ENCODE data around the gene INPP4A. TPM values are rescaled to one million over a fixed set of nuclear protein-coding genes. Genes with fewer than 3 reads are reported as not detected.

INPP4A gene
- total and polyA plus RNA-seq, 9 of the 15 experiments (the other 6 are each of a cell fraction or from before 2014, with no cell fraction given), result 1.8 to 15.7 (median 8.3) TPM

DNA sequence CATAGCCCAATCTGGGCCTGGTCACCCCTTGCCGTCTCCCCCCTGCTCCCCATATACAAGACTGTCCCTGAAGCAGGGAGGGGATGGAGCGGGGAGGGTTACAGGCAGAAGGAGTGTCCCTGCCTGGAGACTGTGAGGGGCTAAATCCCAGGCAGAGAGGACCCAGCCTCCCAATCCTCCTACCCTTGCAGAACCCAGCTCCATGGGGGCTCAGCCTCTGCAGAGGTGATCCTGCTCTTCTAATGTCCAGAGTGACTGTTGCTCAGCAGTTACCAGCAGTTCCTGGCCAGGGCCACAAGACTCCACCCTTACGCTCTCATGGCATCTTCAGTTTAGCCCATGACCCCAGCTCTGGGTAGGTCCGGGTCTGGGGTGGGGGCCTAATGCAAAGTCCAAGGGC lies 105.5 kb downstream of the INPP4A start (continued):
- TF ChIP-seq ZFP36 (IDR thresholded peaks at IDR 0.05; ENCODE audit: low read depth, low read length, partially characterized antibody) (no peak), BRF1 (IDR thresholded peaks at IDR 0.05; ENCODE audit: borderline replicate concordance, extremely low read depth, insufficient read length) (no peak), ZNF280A (IDR thresholded peaks at IDR 0.05; ENCODE audit: low read depth, partially characterized antibody) (no peak), SREBF1 (IDR thresholded peaks at IDR 0.05; ENCODE audit: borderline replicate concordance, low read depth, low read length) (no peak), IFI16 (CRISPR knock-in tag; IDR thresholded peaks at IDR 0.05) (no peak), POLR3G (IDR thresholded peaks at IDR 0.05; ENCODE audit: extremely low read depth, insufficient read length, insufficient replicate concordance) (no peak), SP1 (CRISPR knock-in tag; IDR thresholded peaks at IDR 0.05) (no peak)

GRCh38 chr2:98551316-98551715 lies 106.7 kb downstream of the INPP4A start:
- ChIA-PET CTCF (ENCODE audit: low intra/inter-chr PET ratio) (no interaction called here), POLR2A (interaction anchor here (0.6 to 0.8 kb wide), 2 partner anchors 13 to 143 kb away, joined by 3 read pairs; no protein-coding TSS in a partner anchor)
- BruUV-seq (replicated peaks), result no TSS peak
- no peak overlapping the region for H3K4me2 ChIP-seq (ENCODE audit: insufficient read depth, low read length)
- H4K20me1 ChIP-seq (replicated peaks; ENCODE audit: control insufficient read depth, insufficient read depth, low read length), result no peaks in the 10 kb centered on the region; the same call in 1 of the 2 replicates
- WGBS (ENCODE audit: insufficient coverage, low coverage, missing lambda C conversion rate), result 96% methylated on average over 5 of the region's 6 CpGs
- no peak for ATAC-seq
- peaks cover 5% of the 10 kb centered on the region for H3K9me1 ChIP-seq (ENCODE audit: control insufficient read depth, insufficient read depth, low read length)
- H3K27me3 ChIP-seq (ENCODE audit: control insufficient read depth in 2 of 2, insufficient read depth in 2 of 2, low read length in 2 of 2), result no peaks in the 10 kb centered on the region
- peaks cover 32% of the 10 kb centered on the region; the same call in 1 of the 3 replicates for H3K36me3 ChIP-seq (ENCODE audit: control insufficient read depth, insufficient read depth, low read length)
- no peak overlapping the region for H3K4me3 ChIP-seq
- H3K79me2 ChIP-seq (ENCODE audit: control insufficient read depth, insufficient read depth, low read length), result no peaks in the 10 kb centered on the region
- H3K9ac ChIP-seq (ENCODE audit: insufficient read depth in 1 of 2, low read depth in 2 of 2, low read length in 2 of 2), result no peak overlapping the region
- FAIRE-seq, result no peak
- peaks cover 9 to 11% of the 10 kb centered on the region in 2 experiments; a peak in 4 of 5 replicates for H3K4me1 ChIP-seq (replicated peaks in 1 of 2; ENCODE audit: control insufficient read depth in 2 of 2, insufficient read depth in 2 of 2, low read length in 2 of 2)
- no peak overlapping the region for H2AFZ ChIP-seq (ENCODE audit: low read depth, low read length)
- no peaks in the 10 kb centered on the region for H3K9me3 ChIP-seq (replicated peaks; ENCODE audit: control insufficient read depth, insufficient read depth, low read depth, low read length)
- intact Hi-C loops (cut with micrococcal nuclease) (no loop called here), in situ Hi-C loops (cut with MboI) (no loop called here)
- DNase-seq (ENCODE audit: extremely low read depth in 1 of 4, low spot score in 3 of 4), result no peak
- no peak overlapping the region for H3K27ac ChIP-seq (ENCODE audit: extremely low read depth, low read depth, low read length)
- TF ChIP-seq KDM5B (IDR thresholded peaks at IDR 0.05; ENCODE audit: insufficient replicate concordance, low read depth, low read length), result no peak
- no peak for TF ChIP-seq DDX20 (tag; IDR thresholded peaks at IDR 0.05; ENCODE audit: low read depth)
- TF ChIP-seq HNRNPLL (IDR thresholded peaks at IDR 0.05; ENCODE audit: low read depth, low read length, poor library complexity, severe bottlenecking), result no peak
- no peak for TF ChIP-seq SP1 (CRISPR knock-in tag; IDR thresholded peaks at IDR 0.05)
- no peak for TF ChIP-seq HDAC6 (IDR thresholded peaks at IDR 0.05; ENCODE audit: low read depth, low read length)
- no peak for TF ChIP-seq HNRNPL (IDR thresholded peaks at IDR 0.05; ENCODE audit: low read depth, low read length)
- no peak for TF ChIP-seq ZNF184 (CRISPR knock-in tag; IDR thresholded peaks at IDR 0.05)
- TF ChIP-seq ZNF778 (CRISPR knock-in tag; IDR thresholded peaks at IDR 0.05), result no peak
- TF ChIP-seq, protein P1, sequence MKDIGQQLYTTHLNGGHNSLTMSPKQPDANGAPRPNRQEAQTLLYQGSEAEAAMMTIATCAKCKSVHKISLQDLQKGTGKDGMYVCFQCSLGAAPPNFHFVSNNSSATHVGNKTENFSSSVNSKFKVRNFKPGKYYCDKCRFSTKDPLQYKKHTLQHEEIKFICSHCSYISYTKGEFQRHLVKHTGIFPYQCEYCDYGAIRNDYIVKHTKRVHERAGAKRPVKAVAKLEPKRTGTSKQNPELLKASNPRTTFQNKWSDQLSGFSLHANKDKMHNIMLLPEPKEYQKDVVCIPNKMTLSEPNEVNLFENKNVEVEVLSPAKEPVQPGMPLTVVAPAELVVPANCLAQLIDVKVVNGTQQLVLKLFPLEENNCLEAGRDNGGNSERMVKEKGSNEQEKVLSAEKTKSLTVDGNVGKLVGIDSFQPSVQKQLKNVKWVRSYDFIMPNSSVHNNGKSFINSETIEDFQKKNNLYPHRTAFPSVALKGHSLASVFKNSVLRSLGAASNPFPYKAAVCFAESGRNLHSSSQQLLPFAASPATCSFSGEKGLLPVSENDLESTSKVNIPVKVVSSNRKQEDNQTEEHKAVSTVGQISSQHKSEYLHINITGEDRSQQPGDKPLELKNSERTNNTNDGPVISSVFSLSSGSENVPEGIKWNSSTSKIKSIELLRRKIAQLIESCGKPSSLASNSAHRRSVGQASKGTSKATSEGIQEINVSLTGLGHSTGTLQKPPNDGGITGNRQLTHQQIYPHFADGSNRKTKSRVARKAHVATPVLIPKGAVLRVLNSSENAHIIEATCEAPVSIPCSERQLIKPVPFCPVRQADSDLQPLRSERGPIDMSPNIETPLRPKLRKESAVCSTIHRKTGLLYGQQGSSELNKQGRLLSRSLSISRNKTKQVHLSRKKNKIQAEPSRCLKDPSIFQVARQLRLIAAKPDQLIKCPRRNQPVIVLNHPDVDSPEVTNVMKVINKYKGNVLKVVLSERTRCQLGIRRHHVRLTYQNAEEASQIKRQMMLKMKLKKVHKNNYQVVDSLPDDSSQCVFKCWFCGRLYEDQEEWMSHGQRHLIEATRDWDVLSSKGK (CRISPR knock-in tag; IDR thresholded peaks at IDR 0.05), result no peak
- no peak for TF ChIP-seq ZNF561 (CRISPR knock-in tag; conservative IDR thresholded peaks at IDR 0.05)
- no peak for TF ChIP-seq ZNF143 (CRISPR knock-in tag; IDR thresholded peaks at IDR 0.05)
